Astrocyte of the cerebellum (primary cell): ENCODE measurements around the gene NHERF1.

Experiments used
- DNase-seq: peaks from one replicate; pipeline ENCODE4 v3.0.0-alpha.2; 2011; ENCODE audit warnings: low read depth
- H3K4me3 ChIP-seq: 2 replicates; pipeline ENCODE4 v1.5.1; 2011; ENCODE audit warnings: mild to moderate bottlenecking, low read depth, low read length, moderate library complexity
- CTCF ChIP-seq: IDR thresholded peaks from 2 replicates; pipeline ENCODE4 v1.5.1; 2012; ENCODE audit warnings: low read length, low read depth, moderate library complexity, mild to moderate bottlenecking; ENCODE audit errors: missing control alignments
- in situ Hi-C: cut with HindIII; loops from 2 replicates; pipeline ENCODE4 v1.10.0; 2017; ENCODE audit warnings: low sequenced_read_pairs

The NHERF1 gene

GRCh38 chr17:74768763-74769114 lies 20.3 kb downstream of the NHERF1 start:
- in situ Hi-C loops = no loop called here
- H3K4me3 ChIP-seq = no peak overlapping the region
- DNase-seq = no peak
- TF ChIP-seq CTCF = no peak

- in situ Hi-C loops = no loop called here
- no peak for TF ChIP-seq CTCF
- no peak overlapping the region for H3K4me3 ChIP-seq
- no peak for DNase-seq
Observed at GRCh38 chr17:74769266-74769855, 20.9 kb downstream of the NHERF1 start.

GRCh38 chr17:74769856-74770497 lies 21.5 kb downstream of the NHERF1 start:
- no peak for TF ChIP-seq CTCF
- in situ Hi-C loops = no loop called here

GRCh38 chr17:74770498-74771318 lies 22.3 kb downstream of the NHERF1 start:
- H3K4me3 ChIP-seq = no peak overlapping the region
- TF ChIP-seq CTCF = peak; percentile 88
- in situ Hi-C loops = no loop called here
- no peak for DNase-seq

More at GRCh38 chr17:74769856-74770497, 21.5 kb downstream of the NHERF1 start:
- DNase-seq = no peak
- H3K4me3 ChIP-seq = no peak overlapping the region

- no peak for DNase-seq
- in situ Hi-C loops = no loop called here
- no peak overlapping the region for H3K4me3 ChIP-seq
- TF ChIP-seq CTCF = no peak
Observed at GRCh38 chr17:74771319-74771914, 23.0 kb downstream of the NHERF1 start.

GRCh38 chr17:74772053-74772452 lies 23.6 kb downstream of the NHERF1 start:
- TF ChIP-seq CTCF = no peak

More at GRCh38 chr17:74772053-74772452, 23.6 kb downstream of the NHERF1 start:
- DNase-seq = no peak
- in situ Hi-C loops = no loop called here
- no peak overlapping the region for H3K4me3 ChIP-seq
